SK-N-SH treated with all-trans-retinoic acid at 6 μM for 48 hours (cell line): ENCODE measurements around the gene FOXO3.

ENCODE experiments used
- ATAC-seq: fragments of 200-7000 bp; cut with Tn5 transposase; 3 replicates; pipeline ENCODE4 v1.9.1; 2020; ENCODE audit warnings: mild to moderate bottlenecking, moderate library complexity
- CSDC2 ChIP-seq: fragments of 250-450 bp; sonication (Bioruptor Pico); IDR thresholded peaks from 2 replicates; pipeline ENCODE4 v1.5.0; 2020; ENCODE audit warnings: mild to moderate bottlenecking, moderate library complexity
- ESRRG ChIP-seq: fragments of 250-450 bp; sonication (Bioruptor Pico); IDR thresholded peaks from 2 replicates; pipeline ENCODE4 v1.6.1; 2021; ENCODE audit warnings: mild to moderate bottlenecking
- ISL1 ChIP-seq: fragments of 250-450 bp; sonication (Bioruptor Pico); IDR thresholded peaks from 2 replicates; pipeline ENCODE4 v2.1.2; 2022; ENCODE audit warnings: mild to moderate bottlenecking, moderate library complexity
- OSR1 ChIP-seq: fragments of 250-450 bp; sonication (Bioruptor Pico); IDR thresholded peaks from 2 replicates; pipeline ENCODE4 v1.8.0; 2022; ENCODE audit warnings: moderate library complexity, mild to moderate bottlenecking, inconsistent platforms
- RARB ChIP-seq: fragments of 250-450 bp; sonication (Bioruptor Pico); IDR thresholded peaks from 2 replicates; pipeline ENCODE4 v1.8.0; 2021; ENCODE audit warnings: mild to moderate bottlenecking, moderate library complexity
- SNAI2 ChIP-seq: fragments of 250-450 bp; sonication (Bioruptor Pico); IDR thresholded peaks from 2 replicates; pipeline ENCODE4 v1.5.0; 2020; ENCODE audit warnings: mild to moderate bottlenecking, moderate library complexity
- TCF4 ChIP-seq: fragments of 250-450 bp; sonication (Bioruptor Pico); IDR thresholded peaks from 2 replicates; pipeline ENCODE4 v1.8.0; 2021; ENCODE audit warnings: mild to moderate bottlenecking, moderate library complexity, borderline replicate concordance
- TOX ChIP-seq: fragments of 250-450 bp; sonication (Bioruptor Pico); IDR thresholded peaks from 2 replicates; pipeline ENCODE4 v1.8.0; 2021; ENCODE audit warnings: mild to moderate bottlenecking, moderate library complexity, borderline replicate concordance
- ZNF8 ChIP-seq: fragments of 450-650 bp; formaldehyde crosslinking; IDR thresholded peaks from 2 replicates; pipeline ENCODE4 v1.5.0; 2020; ENCODE audit warnings: mild to moderate bottlenecking, moderate library complexity
- TF ChIP-seq, protein P1 (sequence below): fragments of 250-450 bp; sonication (Bioruptor Pico); IDR thresholded peaks from 2 replicates; pipeline ENCODE4 v1.5.0; 2020; ENCODE audit warnings: mild to moderate bottlenecking, moderate library complexity

FOXO3 gene

GRCh38 chr6:108733051-108733450 is 172.3 kb downstream of the FOXO3 start (continued):
- TF ChIP-seq, protein P1, sequence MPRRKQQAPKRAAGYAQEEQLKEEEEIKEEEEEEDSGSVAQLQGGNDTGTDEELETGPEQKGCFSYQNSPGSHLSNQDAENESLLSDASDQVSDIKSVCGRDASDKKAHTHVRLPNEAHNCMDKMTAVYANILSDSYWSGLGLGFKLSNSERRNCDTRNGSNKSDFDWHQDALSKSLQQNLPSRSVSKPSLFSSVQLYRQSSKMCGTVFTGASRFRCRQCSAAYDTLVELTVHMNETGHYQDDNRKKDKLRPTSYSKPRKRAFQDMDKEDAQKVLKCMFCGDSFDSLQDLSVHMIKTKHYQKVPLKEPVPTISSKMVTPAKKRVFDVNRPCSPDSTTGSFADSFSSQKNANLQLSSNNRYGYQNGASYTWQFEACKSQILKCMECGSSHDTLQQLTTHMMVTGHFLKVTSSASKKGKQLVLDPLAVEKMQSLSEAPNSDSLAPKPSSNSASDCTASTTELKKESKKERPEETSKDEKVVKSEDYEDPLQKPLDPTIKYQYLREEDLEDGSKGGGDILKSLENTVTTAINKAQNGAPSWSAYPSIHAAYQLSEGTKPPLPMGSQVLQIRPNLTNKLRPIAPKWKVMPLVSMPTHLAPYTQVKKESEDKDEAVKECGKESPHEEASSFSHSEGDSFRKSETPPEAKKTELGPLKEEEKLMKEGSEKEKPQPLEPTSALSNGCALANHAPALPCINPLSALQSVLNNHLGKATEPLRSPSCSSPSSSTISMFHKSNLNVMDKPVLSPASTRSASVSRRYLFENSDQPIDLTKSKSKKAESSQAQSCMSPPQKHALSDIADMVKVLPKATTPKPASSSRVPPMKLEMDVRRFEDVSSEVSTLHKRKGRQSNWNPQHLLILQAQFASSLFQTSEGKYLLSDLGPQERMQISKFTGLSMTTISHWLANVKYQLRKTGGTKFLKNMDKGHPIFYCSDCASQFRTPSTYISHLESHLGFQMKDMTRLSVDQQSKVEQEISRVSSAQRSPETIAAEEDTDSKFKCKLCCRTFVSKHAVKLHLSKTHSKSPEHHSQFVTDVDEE (CRISPR knock-in tag) = no peak
- TF ChIP-seq OSR1 (CRISPR knock-in tag) = no peak
- TF ChIP-seq TOX (CRISPR knock-in tag) = no peak
- TF ChIP-seq CSDC2 (CRISPR knock-in tag) = no peak
- TF ChIP-seq ESRRG (CRISPR knock-in tag) = no peak
- TF ChIP-seq RARB (CRISPR knock-in tag) = no peak

DNA sequence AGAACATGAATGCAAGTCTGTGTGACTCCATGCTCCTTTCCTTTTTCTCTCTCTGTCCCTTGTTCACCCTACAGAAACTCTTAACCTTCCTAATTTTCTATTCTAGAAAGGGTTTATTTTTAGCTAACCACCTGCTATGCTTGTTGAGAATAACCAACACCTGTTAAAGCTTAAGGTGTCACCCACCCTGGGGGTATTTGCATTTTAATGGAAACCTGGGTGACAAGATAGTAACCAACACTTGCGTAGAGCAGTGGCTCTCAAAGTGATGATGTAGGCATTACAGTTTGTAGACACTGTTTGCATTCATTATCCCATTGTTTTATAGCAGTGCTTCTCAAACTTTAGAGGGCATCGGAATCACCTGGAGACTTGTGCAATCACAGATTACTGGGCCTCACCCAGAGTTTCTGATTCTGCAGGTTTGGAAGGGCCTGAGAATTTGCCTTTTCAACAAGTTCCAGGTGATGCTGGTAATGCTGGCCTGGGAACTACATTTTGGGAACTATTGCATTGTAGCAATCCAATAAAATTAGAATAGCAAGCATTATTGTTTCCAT is 173.1 kb downstream of the FOXO3 start:
- no peak for TF ChIP-seq TCF4
- no peak for TF ChIP-seq SNAI2 (CRISPR knock-in tag)
- TF ChIP-seq ZNF8 (CRISPR knock-in tag) = no peak
- TF ChIP-seq CSDC2 (CRISPR knock-in tag) = no peak
- no peak for TF ChIP-seq ISL1 (CRISPR knock-in tag)
- TF ChIP-seq OSR1 (CRISPR knock-in tag) = no peak
- ATAC-seq = no peak
